GM06990 (cell line): ENCODE results near the gene SOX10.

Experiments used
- DNase-seq: peaks from one replicate; pipeline ENCODE4 v3.0.0-alpha.2; 2011; ENCODE audit not compliant: insufficient read length; ENCODE audit errors: extremely low read depth
- H3K27me3 ChIP-seq: replicated peaks from 2 replicates; pipeline ENCODE4 v1.6.0; 2011; ENCODE audit warnings: low read length; ENCODE audit not compliant: control insufficient read depth, insufficient read depth
- H3K36me3 ChIP-seq: 2 replicates; pipeline ENCODE4 v1.5.1; 2011; ENCODE audit warnings: low read length; ENCODE audit not compliant: control insufficient read depth, insufficient read depth
- H3K4me3 ChIP-seq: replicated peaks from 2 replicates; pipeline ENCODE4 v1.5.1; 2011; ENCODE audit warnings: low read depth, mild to moderate bottlenecking, control low read depth, low read length
- TF ChIP-seq, protein P1 (sequence below): IDR thresholded peaks from 2 replicates; pipeline ENCODE4 v1.5.1; 2011; ENCODE audit warnings: low read length, control low read depth, mild to moderate bottlenecking, inconsistent platforms; ENCODE audit not compliant: insufficient read depth, poor library complexity, severe bottlenecking

Gene SOX10

DNA sequence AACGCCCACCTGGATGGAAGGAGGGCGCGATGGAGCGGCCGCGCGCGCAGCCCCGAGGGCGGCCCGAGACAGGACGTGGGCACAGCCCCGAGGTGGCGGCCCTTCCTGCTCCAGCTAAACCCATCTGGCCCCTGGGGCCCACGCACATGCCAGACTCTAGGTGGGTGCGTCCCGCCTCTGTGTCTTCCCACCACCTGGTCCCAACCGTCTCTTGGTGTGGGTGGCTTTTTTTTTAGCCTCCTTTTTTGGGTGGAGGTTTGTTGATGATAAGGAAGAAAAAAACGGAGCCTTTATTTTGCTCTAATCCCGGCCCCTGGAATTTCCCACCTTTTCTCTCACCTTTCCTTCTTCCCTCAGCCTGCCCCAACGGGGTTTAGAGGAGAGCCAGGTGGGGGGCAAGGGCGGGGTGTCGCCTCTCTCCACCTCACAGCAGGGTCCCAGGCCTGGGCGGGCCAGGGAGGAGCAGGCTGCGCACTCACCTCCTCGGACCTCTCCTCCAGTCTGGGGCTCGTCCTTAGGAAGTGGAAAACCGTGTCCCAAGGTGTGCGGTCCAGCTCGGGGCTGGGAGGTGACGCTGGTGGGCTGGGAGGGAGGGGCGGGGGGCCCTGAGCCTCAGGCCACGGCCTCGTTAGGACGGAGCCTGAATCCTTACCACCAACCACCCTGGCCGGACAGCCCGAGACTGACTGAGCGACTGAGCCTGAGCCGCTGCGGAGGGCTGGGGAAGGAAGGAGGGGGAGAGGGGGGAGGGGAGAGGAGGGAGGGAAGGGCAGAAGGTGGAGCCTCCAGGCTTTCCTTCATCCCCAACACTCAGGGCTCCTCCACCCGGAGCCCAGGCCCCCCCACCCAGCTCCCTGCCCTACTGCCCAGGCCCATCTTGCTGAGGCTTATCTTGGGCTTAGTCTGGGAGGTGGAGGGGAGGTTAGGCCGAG is at the start of gene SOX10:
Gene SOX10 (minus strand): TSS at position 696 of the 932 bp plus-strand sequence. CDS start 771 bp downstream, outside the sequence.
- no peak for DNase-seq
- Histone ChIP-seq H3K27me3 (no peaks in the 10 kb centered on the region), H3K4me3 (no peak within 1 kb of the TSS), H3K36me3 (no peaks in the 10 kb centered on the region)
- TF ChIP-seq, protein P1, sequence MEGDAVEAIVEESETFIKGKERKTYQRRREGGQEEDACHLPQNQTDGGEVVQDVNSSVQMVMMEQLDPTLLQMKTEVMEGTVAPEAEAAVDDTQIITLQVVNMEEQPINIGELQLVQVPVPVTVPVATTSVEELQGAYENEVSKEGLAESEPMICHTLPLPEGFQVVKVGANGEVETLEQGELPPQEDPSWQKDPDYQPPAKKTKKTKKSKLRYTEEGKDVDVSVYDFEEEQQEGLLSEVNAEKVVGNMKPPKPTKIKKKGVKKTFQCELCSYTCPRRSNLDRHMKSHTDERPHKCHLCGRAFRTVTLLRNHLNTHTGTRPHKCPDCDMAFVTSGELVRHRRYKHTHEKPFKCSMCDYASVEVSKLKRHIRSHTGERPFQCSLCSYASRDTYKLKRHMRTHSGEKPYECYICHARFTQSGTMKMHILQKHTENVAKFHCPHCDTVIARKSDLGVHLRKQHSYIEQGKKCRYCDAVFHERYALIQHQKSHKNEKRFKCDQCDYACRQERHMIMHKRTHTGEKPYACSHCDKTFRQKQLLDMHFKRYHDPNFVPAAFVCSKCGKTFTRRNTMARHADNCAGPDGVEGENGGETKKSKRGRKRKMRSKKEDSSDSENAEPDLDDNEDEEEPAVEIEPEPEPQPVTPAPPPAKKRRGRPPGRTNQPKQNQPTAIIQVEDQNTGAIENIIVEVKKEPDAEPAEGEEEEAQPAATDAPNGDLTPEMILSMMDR, result no peak

DNA sequence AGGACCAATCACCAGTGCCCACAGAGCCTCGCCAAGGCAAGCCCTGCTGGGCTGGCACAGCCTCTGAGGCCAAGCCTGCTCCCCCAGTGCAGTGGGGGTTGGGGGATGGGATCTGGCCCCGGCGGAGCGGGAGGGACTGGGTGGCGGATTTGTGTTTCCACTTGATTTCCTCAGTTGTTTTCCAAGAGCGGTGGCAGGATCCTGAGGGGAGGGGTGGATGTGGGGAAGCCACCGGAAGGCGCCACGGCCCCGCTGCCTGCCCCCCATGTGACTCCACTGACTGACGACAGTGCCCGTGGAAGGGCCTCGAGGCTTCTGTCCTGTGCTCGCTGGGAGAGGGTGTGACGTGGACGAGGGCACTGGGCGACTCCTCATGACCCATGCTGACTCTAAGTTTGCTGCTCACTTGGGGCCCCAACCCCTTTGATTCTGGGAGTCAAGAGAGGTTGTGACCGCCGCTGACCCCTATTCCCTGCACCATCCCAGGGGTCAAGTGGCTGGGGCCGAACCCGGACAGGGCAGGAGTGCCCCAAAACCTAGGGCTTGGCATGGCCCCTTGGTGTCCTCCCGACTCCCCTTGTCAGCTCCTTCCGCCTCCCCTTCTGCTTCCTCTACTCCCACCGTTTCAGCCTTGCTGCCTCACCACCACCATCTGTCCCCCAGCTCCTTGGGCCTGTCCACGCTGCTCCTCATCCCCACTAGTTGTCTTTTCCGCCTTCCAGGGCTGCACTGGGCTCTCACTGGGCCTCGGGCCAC is 49.3 kb upstream of the SOX10 start:
- no peaks in the 10 kb centered on the region for H3K36me3 ChIP-seq
- no peak for DNase-seq
- no peak overlapping the region for H3K4me3 ChIP-seq
- no peaks in the 10 kb centered on the region for H3K27me3 ChIP-seq
- TF ChIP-seq, protein P1, result no peak

DNA sequence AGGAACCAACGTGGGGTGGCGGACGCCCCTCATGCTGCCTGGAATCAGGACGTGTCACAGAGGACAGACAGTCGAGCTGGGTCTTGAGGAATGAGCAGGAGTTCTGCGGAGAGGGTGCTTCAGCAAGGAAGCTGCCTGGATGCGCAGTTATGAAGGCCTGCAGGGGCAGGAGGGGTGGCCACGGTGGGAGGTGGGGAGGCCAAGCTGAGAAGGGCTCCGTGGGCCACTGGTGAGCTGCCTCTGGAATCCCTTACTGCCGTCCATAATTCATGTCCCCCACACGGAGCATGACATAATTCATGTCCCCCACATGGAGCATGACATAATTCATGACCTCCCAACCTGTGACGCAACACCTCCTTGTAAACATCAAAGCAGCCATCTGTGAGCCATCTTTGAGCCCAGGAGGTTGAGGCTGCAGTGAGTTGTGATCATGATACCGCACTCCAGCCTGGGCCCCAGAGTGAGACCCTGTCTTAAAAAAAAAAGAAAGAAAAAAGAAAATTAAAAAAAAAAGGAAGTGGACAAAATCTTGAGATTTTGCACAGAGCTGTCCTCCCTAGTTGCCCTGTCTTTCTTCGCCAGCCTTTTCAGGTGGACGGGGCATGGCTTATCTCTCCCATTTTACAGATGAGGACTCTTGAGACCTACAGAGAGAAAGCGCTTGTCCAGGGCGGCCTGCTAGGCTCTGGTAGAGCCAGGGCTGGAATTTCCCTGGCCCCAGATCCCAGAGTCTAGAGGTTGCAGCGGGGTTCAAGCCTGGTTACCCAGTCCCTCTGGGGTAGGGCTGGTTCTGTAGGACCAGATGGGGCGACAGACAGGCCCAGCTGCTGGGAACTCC is 48.5 kb upstream of the SOX10 start:
- no peak overlapping the region for H3K4me3 ChIP-seq
- TF ChIP-seq, protein P1, result no peak
- DNase-seq, result no peak
- H3K36me3 ChIP-seq, result no peaks in the 10 kb centered on the region
- H3K27me3 ChIP-seq, result no peaks in the 10 kb centered on the region

DNA sequence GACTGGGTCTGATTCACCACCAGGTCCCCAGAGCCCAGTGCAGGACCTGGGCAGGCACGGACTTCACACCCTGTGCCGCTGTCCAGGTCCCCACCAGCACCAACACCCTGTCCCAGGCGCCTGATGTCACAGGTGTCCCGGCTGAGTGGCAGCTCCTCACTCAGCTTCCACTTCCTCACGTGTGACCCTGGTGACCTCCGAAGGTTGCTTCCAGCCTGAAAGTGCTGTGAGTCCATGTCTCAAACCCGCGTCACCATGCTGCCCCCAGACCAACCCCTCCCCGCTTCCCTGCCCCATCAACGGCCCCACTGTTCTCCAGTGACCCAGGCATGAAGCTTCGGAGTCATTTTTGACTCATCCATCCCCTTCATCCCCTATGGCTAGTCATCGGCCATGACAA is 47.1 kb upstream of the SOX10 start:
- Histone ChIP-seq H3K27me3 (no peaks in the 10 kb centered on the region; the same call in 1 of the 2 replicates), H3K36me3 (no peaks in the 10 kb centered on the region), H3K4me3 (no peak overlapping the region)
- no peak for DNase-seq
- TF ChIP-seq, protein P1, result no peak

DNA sequence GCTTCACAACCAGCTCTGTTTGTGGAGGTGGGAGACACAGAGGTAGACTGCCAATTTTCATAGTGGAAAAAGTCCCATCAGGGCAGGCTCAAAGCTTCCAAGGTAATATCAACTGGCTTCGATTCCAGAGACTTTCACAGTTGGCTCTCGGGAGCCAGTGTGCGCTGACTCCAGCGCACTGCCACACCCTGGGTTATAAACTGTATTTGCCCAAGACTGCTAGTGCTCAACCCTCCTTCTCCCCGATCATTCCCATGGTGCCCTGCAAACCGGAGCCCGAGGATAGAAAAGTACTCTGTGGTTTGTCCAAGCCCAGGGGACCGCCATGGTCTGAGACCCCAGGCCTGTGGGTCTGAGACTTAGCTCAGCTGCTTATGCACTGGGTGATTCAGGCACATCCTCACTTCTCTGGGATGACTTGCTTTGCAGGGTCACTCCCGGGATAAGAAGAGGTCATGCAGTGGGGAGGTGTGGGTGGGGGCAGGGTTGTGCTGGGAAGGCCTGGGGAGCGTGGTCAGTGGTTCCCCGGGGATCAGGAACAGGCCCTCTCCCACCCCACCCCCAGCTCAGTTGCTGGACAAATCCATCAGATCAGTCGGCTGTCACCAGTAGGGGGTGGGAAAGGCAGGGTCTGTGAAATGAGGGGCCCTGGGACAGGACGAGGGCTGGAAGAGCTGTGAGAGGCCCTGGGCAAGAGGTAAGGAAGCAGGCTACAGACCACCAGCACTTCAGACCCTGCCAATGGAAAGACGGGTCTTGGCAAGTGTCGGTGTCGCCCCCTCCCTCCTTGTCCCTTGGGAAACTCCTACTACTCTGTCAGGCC is 46.2 kb upstream of the SOX10 start:
- DNase-seq, result no peak
- Histone ChIP-seq H3K36me3 (no peaks in the 10 kb centered on the region), H3K4me3 (no peak overlapping the region), H3K27me3 (peaks cover 1% of the 10 kb centered on the region)
- TF ChIP-seq, protein P1, result no peak
